Liver (tissue), 3 donors: ENCODE results near the gene KCNN3.

Source experiments
- CTCF ChIP-seq: fragments of 150-350 bp; IDR thresholded peaks from 2 replicates; pipeline ENCODE4 v1.5.1; 2017; ENCODE audit warnings: improper control_type of control experiment, low read depth, low read length; ENCODE audit not compliant: missing input control
- EGR1 ChIP-seq, 2 donors: IDR thresholded peaks; 2 replicates each; pipeline ENCODE4 v1.6.1; 2016 to 2018; ENCODE audit warnings: antibody characterized with exemption in 2 of 2, low read depth in 2 of 2
- GABPA ChIP-seq, 2 donors: IDR thresholded peaks in 1 of 2; conservative IDR thresholded peaks in 1 of 2; 2 replicates each; pipeline ENCODE4 v1.6.1; 2016; ENCODE audit warnings: antibody characterized with exemption in 2 of 2, mild to moderate bottlenecking in 1 of 2, moderate library complexity in 1 of 2
- NR2F2 ChIP-seq: IDR thresholded peaks from 2 replicates; pipeline ENCODE4 v1.6.1; 2016; ENCODE audit warnings: antibody characterized with exemption
- RAD21 ChIP-seq, 2 donors: IDR thresholded peaks; 2 replicates each; pipeline ENCODE4 v1.6.1; 2016; ENCODE audit warnings: antibody characterized with exemption in 2 of 2, mild to moderate bottlenecking in 2 of 2
- RXRA ChIP-seq, 2 donors: IDR thresholded peaks; 2 replicates each; pipeline ENCODE4 v1.6.1; 2017 to 2018; ENCODE audit warnings: antibody characterized with exemption in 2 of 2, mild to moderate bottlenecking in 1 of 2
- SP1 ChIP-seq: IDR thresholded peaks from 2 replicates; pipeline ENCODE4 v1.6.1; 2018; ENCODE audit warnings: antibody characterized with exemption, mild to moderate bottlenecking
- TAF1 ChIP-seq: conservative IDR thresholded peaks from 2 replicates; pipeline ENCODE4 v1.6.1; 2016; ENCODE audit warnings: antibody characterized with exemption, mild to moderate bottlenecking
- donor health status: healthy.
- donor health status: healthy.

- peak; percentile 86 for TF ChIP-seq CTCF
- no peak for TF ChIP-seq TAF1
- peak; percentile 90 to 96 for TF ChIP-seq RAD21 (IDR thresholded peaks at IDR 0.05)
- TF ChIP-seq RXRA (IDR thresholded peaks at IDR 0.05): no peak
- TF ChIP-seq NR2F2: no peak
- TF ChIP-seq GABPA (IDR thresholded peaks at IDR 0.05 in 1 of 2, conservative IDR thresholded peaks at IDR 0.05 in 1 of 2): no peak
- TF ChIP-seq SP1: no peak
- TF ChIP-seq EGR1 (IDR thresholded peaks at IDR 0.05; ENCODE audit: low read depth in 2 of 2): no peak
These were observed 8.4 kb upstream of the KCNN3 start for GRCh38 chr1:154878371-154879037.
